ENCODE measurements around the gene CPLX4. TPM values are rescaled to one million over a fixed set of nuclear protein-coding genes. Genes with fewer than 3 reads are reported as not detected.

Gene CPLX4
- total and polyA plus RNA-seq, 2 donors (not counting 1 experiment from before 2014, with no cell fraction given), result not detected

- Mint-ChIP-seq H3K9me3 (ENCODE audit: insufficient read depth) (no peaks in the 10 kb centered on the region), H3K27me3 (peaks cover 70% of the 10 kb centered on the region), H3K27ac (no peak overlapping the region), H3K4me3 (peak overlapping the region; percentile 58), H3K4me1 (peaks cover 35% of the 10 kb centered on the region)
- intact Hi-C loops (cut with micrococcal nuclease), result no loop called here
- Histone ChIP-seq H3K9me3 (ENCODE audit: control extremely low read depth in 1 of 3, control insufficient read depth in 2 of 3, insufficient read depth in 1 of 3, low read length in 2 of 3) (peaks cover 0 to 51% (median 0%) of the 10 kb centered on the region in 3 donors), H4K20me1 (ENCODE audit: control insufficient read depth, insufficient read depth, low read length, poor library complexity, severe bottlenecking) (no peaks in the 10 kb centered on the region), H3K79me2 (ENCODE audit: control insufficient read depth, insufficient read depth, low read length) (no peaks in the 10 kb centered on the region), H3K27me3 (replicated peaks in 1 of 4; ENCODE audit: control extremely low read depth in 1 of 4, control insufficient read depth in 3 of 4, insufficient read depth in 4 of 4, low read length in 3 of 4) (peaks cover 0 to 98% (median 74%) of the 10 kb centered on the region in 4 experiments), H3K4me3 (ENCODE audit: control extremely low read depth in 1 of 5, extremely low read depth in 1 of 5, insufficient read depth in 1 of 5, low read depth in 2 of 5, low read length in 4 of 5) (no peak overlapping the region), H3K4me1 (ENCODE audit: control insufficient read depth in 2 of 2, insufficient read depth in 2 of 2, low read length in 2 of 2) (peaks cover 47 to 57% of the 10 kb centered on the region in 2 donors), H3K27ac (ENCODE audit: low read length in 2 of 2) (no peak overlapping the region), H3K4me2 (replicated peaks; ENCODE audit: low read depth, low read length, poor library complexity, severe bottlenecking) (no peak overlapping the region), H2AFZ (ENCODE audit: insufficient read depth, low read depth, low read length, poor library complexity, severe bottlenecking) (no peak overlapping the region), H3K36me3 (replicated peaks in 1 of 2; ENCODE audit: control extremely low read depth in 1 of 2, control insufficient read depth in 1 of 2, extremely low read depth in 1 of 2, insufficient read depth in 2 of 2, low read length in 1 of 2) (no peaks in the 10 kb centered on the region), H3K9ac (ENCODE audit: low read length) (no peak overlapping the region)
- DNase-seq (peak; percentile 28), ATAC-seq (ENCODE audit: low read depth) (no peak)
- WGBS (ENCODE audit: insufficient coverage), result 5% methylated on average over 38 of the region's 41 CpGs
- POLR2A ChIA-PET, result no interaction called here
- CTCF ChIA-PET, result no interaction called here
- TF ChIP-seq EZH2 (IDR thresholded peaks at IDR 0.05; ENCODE audit: borderline replicate concordance, insufficient read depth, low read depth, low read length, poor library complexity, severe bottlenecking) (no peak), CTCF (IDR thresholded peaks at IDR 0.05) (no peak)
Measured at GRCh38 chr18:59267503-59268126, 50.8 kb downstream of the CPLX4 start.

GRCh38 chr18:59266886-59267502 is 51.5 kb downstream of the CPLX4 start:
- Mint-ChIP-seq H3K4me1 (peaks cover 33% of the 10 kb centered on the region), H3K4me3 (peak overlapping the region; percentile 69), H3K27me3 (peaks cover 72% of the 10 kb centered on the region), H3K9me3 (ENCODE audit: insufficient read depth) (no peaks in the 10 kb centered on the region), H3K27ac (no peak overlapping the region)
- no peak for DNase-seq
- no peak for ATAC-seq (ENCODE audit: low read depth)
- WGBS (ENCODE audit: insufficient coverage), result 9% methylated on average over 7 of the region's 10 CpGs
- ChIA-PET CTCF (interaction anchor here (1.6 kb wide), 1 partner anchor 18 kb away, joined by 3 read pairs; no protein-coding TSS in a partner anchor), POLR2A (no interaction called here)
- intact Hi-C loops (cut with micrococcal nuclease), result no loop called here
- Histone ChIP-seq H3K27ac (ENCODE audit: low read length in 2 of 2) (no peak overlapping the region), H3K4me3 (ENCODE audit: control extremely low read depth in 1 of 5, extremely low read depth in 1 of 5, insufficient read depth in 1 of 5, low read depth in 2 of 5, low read length in 4 of 5) (no peak overlapping the region), H3K27me3 (replicated peaks in 1 of 4; ENCODE audit: control extremely low read depth in 1 of 4, control insufficient read depth in 3 of 4, insufficient read depth in 4 of 4, low read length in 3 of 4) (peaks cover 0 to 94% (median 70%) of the 10 kb centered on the region in 4 experiments), H3K79me2 (ENCODE audit: control insufficient read depth, insufficient read depth, low read length) (no peaks in the 10 kb centered on the region), H3K9ac (ENCODE audit: low read length) (no peak overlapping the region), H2AFZ (ENCODE audit: insufficient read depth, low read depth, low read length, poor library complexity, severe bottlenecking) (no peak overlapping the region), H3K9me3 (ENCODE audit: control extremely low read depth in 1 of 3, control insufficient read depth in 2 of 3, insufficient read depth in 1 of 3, low read length in 2 of 3) (peaks cover 0 to 45% (median 0%) of the 10 kb centered on the region in 3 donors), H3K4me2 (replicated peaks; ENCODE audit: low read depth, low read length, poor library complexity, severe bottlenecking) (no peak overlapping the region), H3K36me3 (replicated peaks in 1 of 2; ENCODE audit: control extremely low read depth in 1 of 2, control insufficient read depth in 1 of 2, extremely low read depth in 1 of 2, insufficient read depth in 2 of 2, low read length in 1 of 2) (no peaks in the 10 kb centered on the region), H4K20me1 (ENCODE audit: control insufficient read depth, insufficient read depth, low read length, poor library complexity, severe bottlenecking) (no peaks in the 10 kb centered on the region), H3K4me1 (ENCODE audit: control insufficient read depth in 2 of 2, insufficient read depth in 2 of 2, low read length in 2 of 2) (peaks cover 41 to 51% of the 10 kb centered on the region in 2 donors)
- no peak for TF ChIP-seq CTCF (IDR thresholded peaks at IDR 0.05)
- TF ChIP-seq EZH2 (IDR thresholded peaks at IDR 0.05; ENCODE audit: borderline replicate concordance, insufficient read depth, low read depth, low read length, poor library complexity, severe bottlenecking), result no peak

Data from B cell (primary cell).